ENCODE measurements around the gene STMND1. TPM values are rescaled to one million over a fixed set of nuclear protein-coding genes. Genes with fewer than 3 reads are reported as not detected.

STMND1 gene
- total and polyA plus RNA-seq, 2 experiments from 2014 or later: 0.80 TPM; not detected in 1

DNA sequence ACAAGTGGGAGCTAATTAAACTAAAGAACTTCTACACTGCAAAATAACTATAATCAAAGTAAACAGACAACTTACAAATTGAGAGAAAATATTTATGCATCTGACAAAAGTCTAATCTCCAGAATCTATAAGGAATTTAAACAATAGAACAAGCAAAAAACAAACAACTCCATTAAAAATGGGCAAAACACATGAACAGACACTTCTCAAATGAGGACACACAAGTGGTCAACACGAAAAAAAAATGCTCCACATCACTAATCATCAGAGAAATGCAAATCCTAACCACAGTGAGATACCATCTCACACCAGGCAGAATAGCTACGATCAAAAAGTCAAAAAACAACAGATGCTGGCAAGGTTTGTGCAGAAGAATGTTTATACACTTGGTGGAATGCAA lies 36.2 kb downstream of the STMND1 start (continued):
- TF ChIP-seq, protein P1, sequence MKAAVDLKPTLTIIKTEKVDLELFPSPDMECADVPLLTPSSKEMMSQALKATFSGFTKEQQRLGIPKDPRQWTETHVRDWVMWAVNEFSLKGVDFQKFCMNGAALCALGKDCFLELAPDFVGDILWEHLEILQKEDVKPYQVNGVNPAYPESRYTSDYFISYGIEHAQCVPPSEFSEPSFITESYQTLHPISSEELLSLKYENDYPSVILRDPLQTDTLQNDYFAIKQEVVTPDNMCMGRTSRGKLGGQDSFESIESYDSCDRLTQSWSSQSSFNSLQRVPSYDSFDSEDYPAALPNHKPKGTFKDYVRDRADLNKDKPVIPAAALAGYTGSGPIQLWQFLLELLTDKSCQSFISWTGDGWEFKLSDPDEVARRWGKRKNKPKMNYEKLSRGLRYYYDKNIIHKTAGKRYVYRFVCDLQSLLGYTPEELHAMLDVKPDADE (IDR thresholded peaks at IDR 0.05): no peak
- no peak for TF ChIP-seq CREB1 (CRISPR knock-in tag; IDR thresholded peaks at IDR 0.05; ENCODE audit: low read depth)

DNA sequence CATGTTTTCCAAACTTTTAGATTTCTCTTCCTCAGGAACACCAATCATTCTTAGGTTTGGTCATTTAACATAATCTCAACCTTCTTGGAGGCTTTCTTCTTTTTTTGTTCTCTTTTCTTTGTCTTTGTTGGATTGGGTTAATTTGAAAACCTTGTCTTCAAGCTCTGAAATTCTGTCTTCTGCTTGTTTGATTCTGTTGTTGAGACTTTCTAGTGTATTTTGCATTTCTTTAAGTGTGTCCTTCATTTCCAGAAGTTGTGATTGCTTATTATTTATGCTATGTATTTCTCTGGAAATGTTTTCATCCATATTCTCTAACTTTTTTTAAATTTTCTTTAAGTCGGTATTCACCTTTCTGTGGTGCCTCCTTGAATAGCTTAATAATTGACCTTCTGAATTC lies 42.2 kb downstream of the STMND1 start:
- Mint-ChIP-seq H3K27me3 (ENCODE audit: insufficient read depth, low read depth, poor library complexity) (peaks cover 8% of the 10 kb centered on the region), H3K9me3 (peaks cover 25% of the 10 kb centered on the region), H3K4me1 (no peaks in the 10 kb centered on the region), H3K27ac (no peak overlapping the region), H3K36me3 (ENCODE audit: low read depth) (no peaks in the 10 kb centered on the region), H3K4me3 (no peak overlapping the region)
- DNase-seq (ENCODE audit: low spot score) (no peak), ATAC-seq (no peak)
- H3K79me2 ChIP-seq (replicated peaks; ENCODE audit: insufficient read depth): no peaks in the 10 kb centered on the region
- 0 out of 2 replicates have a peak, but pooled peaks cover 7% of the 10 kb centered on the region for H3K9me2 ChIP-seq (ENCODE audit: insufficient read depth)
- H3K4me2 ChIP-seq: no peak overlapping the region
- H3K27ac ChIP-seq (ENCODE audit: low read depth): no peak overlapping the region
- H3F3A ChIP-seq (replicated peaks; ENCODE audit: low read depth): no peaks in the 10 kb centered on the region
- H3K27me3 ChIP-seq (ENCODE audit: insufficient read depth): no peaks in the 10 kb centered on the region
- H3K4me3 ChIP-seq: no peak overlapping the region
- H3K4me1 ChIP-seq (ENCODE audit: insufficient read depth): no peaks in the 10 kb centered on the region
- no peaks in the 10 kb centered on the region for H4K20me1 ChIP-seq (replicated peaks; ENCODE audit: insufficient read depth)
- no peak overlapping the region for H2AFZ ChIP-seq
- H3K36me3 ChIP-seq (ENCODE audit: insufficient read depth): no peaks in the 10 kb centered on the region
- TF ChIP-seq, protein P1 (IDR thresholded peaks at IDR 0.05): no peak
- TF ChIP-seq, protein P2, sequence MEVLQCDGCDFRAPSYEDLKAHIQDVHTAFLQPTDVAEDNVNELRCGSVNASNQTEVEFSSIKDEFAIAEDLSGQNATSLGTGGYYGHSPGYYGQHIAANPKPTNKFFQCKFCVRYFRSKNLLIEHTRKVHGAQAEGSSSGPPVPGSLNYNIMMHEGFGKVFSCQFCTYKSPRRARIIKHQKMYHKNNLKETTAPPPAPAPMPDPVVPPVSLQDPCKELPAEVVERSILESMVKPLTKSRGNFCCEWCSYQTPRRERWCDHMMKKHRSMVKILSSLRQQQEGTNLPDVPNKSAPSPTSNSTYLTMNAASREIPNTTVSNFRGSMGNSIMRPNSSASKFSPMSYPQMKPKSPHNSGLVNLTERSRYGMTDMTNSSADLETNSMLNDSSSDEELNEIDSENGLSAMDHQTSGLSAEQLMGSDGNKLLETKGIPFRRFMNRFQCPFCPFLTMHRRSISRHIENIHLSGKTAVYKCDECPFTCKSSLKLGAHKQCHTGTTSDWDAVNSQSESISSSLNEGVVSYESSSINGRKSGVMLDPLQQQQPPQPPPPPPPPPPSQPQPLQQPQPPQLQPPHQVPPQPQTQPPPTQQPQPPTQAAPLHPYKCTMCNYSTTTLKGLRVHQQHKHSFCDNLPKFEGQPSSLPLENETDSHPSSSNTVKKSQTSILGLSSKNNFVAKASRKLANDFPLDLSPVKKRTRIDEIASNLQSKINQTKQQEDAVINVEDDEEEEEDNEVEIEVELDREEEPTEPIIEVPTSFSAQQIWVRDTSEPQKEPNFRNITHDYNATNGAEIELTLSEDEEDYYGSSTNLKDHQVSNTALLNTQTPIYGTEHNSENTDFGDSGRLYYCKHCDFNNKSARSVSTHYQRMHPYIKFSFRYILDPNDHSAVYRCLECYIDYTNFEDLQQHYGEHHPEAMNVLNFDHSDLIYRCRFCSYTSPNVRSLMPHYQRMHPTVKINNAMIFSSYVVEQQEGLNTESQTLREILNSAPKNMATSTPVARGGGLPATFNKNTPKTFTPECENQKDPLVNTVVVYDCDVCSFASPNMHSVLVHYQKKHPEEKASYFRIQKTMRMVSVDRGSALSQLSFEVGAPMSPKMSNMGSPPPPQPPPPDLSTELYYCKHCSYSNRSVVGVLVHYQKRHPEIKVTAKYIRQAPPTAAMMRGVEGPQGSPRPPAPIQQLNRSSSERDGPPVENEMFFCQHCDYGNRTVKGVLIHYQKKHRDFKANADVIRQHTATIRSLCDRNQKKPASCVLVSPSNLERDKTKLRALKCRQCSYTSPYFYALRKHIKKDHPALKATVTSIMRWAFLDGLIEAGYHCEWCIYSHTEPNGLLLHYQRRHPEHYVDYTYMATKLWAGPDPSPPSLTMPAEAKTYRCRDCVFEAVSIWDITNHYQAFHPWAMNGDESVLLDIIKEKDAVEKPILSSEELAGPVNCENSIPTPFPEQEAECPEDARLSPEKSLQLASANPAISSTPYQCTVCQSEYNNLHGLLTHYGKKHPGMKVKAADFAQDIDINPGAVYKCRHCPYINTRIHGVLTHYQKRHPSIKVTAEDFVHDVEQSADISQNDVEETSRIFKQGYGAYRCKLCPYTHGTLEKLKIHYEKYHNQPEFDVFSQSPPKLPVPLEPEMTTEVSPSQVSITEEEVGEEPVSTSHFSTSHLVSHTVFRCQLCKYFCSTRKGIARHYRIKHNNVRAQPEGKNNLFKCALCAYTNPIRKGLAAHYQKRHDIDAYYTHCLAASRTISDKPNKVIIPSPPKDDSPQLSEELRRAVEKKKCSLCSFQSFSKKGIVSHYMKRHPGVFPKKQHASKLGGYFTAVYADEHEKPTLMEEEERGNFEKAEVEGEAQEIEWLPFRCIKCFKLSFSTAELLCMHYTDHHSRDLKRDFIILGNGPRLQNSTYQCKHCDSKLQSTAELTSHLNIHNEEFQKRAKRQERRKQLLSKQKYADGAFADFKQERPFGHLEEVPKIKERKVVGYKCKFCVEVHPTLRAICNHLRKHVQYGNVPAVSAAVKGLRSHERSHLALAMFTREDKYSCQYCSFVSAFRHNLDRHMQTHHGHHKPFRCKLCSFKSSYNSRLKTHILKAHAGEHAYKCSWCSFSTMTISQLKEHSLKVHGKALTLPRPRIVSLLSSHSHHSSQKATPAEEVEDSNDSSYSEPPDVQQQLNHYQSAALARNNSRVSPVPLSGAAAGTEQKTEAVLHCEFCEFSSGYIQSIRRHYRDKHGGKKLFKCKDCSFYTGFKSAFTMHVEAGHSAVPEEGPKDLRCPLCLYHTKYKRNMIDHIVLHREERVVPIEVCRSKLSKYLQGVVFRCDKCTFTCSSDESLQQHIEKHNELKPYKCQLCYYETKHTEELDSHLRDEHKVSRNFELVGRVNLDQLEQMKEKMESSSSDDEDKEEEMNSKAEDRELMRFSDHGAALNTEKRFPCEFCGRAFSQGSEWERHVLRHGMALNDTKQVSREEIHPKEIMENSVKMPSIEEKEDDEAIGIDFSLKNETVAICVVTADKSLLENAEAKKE (CRISPR knock-in tag; IDR thresholded peaks at IDR 0.05): no peak
- TF ChIP-seq ZNF114 (CRISPR knock-in tag; IDR thresholded peaks at IDR 0.05) (no peak), POLR2AphosphoS5 (IDR thresholded peaks at IDR 0.05; ENCODE audit: low read depth) (no peak), EZH2phosphoT487 (IDR thresholded peaks at IDR 0.05; ENCODE audit: unreplicated experiment) (no peak), ZNF331 (CRISPR knock-in tag; IDR thresholded peaks at IDR 0.05; ENCODE audit: low read depth) (no peak), CREB1 (CRISPR knock-in tag; IDR thresholded peaks at IDR 0.05; ENCODE audit: low read depth) (no peak), STAT1 (IDR thresholded peaks at IDR 0.05; ENCODE audit: unreplicated experiment) (no peak), NANOG (IDR thresholded peaks at IDR 0.05; ENCODE audit: borderline replicate concordance) (no peak), EZH2 (IDR thresholded peaks at IDR 0.05; ENCODE audit: low read depth, unreplicated experiment) (no peak)
- TF ChIP-seq, protein P3, sequence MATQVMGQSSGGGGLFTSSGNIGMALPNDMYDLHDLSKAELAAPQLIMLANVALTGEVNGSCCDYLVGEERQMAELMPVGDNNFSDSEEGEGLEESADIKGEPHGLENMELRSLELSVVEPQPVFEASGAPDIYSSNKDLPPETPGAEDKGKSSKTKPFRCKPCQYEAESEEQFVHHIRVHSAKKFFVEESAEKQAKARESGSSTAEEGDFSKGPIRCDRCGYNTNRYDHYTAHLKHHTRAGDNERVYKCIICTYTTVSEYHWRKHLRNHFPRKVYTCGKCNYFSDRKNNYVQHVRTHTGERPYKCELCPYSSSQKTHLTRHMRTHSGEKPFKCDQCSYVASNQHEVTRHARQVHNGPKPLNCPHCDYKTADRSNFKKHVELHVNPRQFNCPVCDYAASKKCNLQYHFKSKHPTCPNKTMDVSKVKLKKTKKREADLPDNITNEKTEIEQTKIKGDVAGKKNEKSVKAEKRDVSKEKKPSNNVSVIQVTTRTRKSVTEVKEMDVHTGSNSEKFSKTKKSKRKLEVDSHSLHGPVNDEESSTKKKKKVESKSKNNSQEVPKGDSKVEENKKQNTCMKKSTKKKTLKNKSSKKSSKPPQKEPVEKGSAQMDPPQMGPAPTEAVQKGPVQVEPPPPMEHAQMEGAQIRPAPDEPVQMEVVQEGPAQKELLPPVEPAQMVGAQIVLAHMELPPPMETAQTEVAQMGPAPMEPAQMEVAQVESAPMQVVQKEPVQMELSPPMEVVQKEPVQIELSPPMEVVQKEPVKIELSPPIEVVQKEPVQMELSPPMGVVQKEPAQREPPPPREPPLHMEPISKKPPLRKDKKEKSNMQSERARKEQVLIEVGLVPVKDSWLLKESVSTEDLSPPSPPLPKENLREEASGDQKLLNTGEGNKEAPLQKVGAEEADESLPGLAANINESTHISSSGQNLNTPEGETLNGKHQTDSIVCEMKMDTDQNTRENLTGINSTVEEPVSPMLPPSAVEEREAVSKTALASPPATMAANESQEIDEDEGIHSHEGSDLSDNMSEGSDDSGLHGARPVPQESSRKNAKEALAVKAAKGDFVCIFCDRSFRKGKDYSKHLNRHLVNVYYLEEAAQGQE (IDR thresholded peaks at IDR 0.05; ENCODE audit: unreplicated experiment): no peak
- TF ChIP-seq, protein P4, sequence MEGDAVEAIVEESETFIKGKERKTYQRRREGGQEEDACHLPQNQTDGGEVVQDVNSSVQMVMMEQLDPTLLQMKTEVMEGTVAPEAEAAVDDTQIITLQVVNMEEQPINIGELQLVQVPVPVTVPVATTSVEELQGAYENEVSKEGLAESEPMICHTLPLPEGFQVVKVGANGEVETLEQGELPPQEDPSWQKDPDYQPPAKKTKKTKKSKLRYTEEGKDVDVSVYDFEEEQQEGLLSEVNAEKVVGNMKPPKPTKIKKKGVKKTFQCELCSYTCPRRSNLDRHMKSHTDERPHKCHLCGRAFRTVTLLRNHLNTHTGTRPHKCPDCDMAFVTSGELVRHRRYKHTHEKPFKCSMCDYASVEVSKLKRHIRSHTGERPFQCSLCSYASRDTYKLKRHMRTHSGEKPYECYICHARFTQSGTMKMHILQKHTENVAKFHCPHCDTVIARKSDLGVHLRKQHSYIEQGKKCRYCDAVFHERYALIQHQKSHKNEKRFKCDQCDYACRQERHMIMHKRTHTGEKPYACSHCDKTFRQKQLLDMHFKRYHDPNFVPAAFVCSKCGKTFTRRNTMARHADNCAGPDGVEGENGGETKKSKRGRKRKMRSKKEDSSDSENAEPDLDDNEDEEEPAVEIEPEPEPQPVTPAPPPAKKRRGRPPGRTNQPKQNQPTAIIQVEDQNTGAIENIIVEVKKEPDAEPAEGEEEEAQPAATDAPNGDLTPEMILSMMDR (conservative IDR thresholded peaks at IDR 0.05; ENCODE audit: low read depth in 2 of 2): no peak

Measured in GM23338 (cell line).